Adrenal gland (tissue), 12 donors: Measurements from ENCODE around the gene VPS9D1. TPM values are rescaled to one million over a fixed set of nuclear protein-coding genes. Genes with fewer than 3 reads are reported as not detected.
A peak's percentile ranks its signal among the peaks of the same experiment; 100 is the strongest.

Experiments used
- DNase-seq, 7 donors: peaks; one replicate each; pipeline ENCODE4 v3.0.0-alpha.2; 2019 to 2020
- H3K27ac ChIP-seq, 5 donors: fragments of 200-600 bp; sonication (generic) in 4 of 5; 1 replicate in 3 of 5; 2 replicates in 2 of 5; pipeline versions ENCODE4 v1.5.1 to v1.8.0; 2016 to 2020; ENCODE audit warnings: mild to moderate bottlenecking in 1 of 5
- H3K27me3 ChIP-seq: fragments of 200-600 bp; 2 replicates; pipeline ENCODE4 v1.8.0; 2021
- H3K36me3 ChIP-seq, 2 donors: fragments of 200-600 bp; replicated peaks in 1 of 2; 1 replicate in 1 of 2; 2 replicates in 1 of 2; pipeline versions ENCODE4 v1.5.1 to v1.8.0; 2018 to 2022
- H3K4me1 ChIP-seq, 2 donors: fragments of 200-600 bp; replicated peaks in 1 of 2; 1 replicate in 1 of 2; 2 replicates in 1 of 2; pipeline versions ENCODE4 v1.5.1 to v1.8.0; 2018 to 2021
- H3K4me3 ChIP-seq, 4 donors: fragments of 200-600 bp; sonication (generic) in 3 of 4; one replicate each; pipeline ENCODE4 v1.5.1; 2016 to 2018
- H3K9me3 ChIP-seq, 3 donors: fragments of 200-600 bp; sonication (generic) in 1 of 3; replicated peaks in 1 of 3; 1 replicate in 2 of 3; 2 replicates in 1 of 3; pipeline versions ENCODE4 v1.5.1 to v1.8.0; 2016 to 2021
- POLR2A ChIP-seq, 2 donors: fragments of 450-650 bp; IDR thresholded peaks; one replicate each; pipeline ENCODE4 v1.6.1; 2017; ENCODE audit warnings: antibody characterized with exemption in 2 of 2, mild to moderate bottlenecking in 2 of 2, moderate library complexity in 1 of 2
- WGBS, 4 donors: extraction: QIAGEN DNeasy Blood & Tissue Kit in 2 of 4; methylation state at CpG; one replicate each; pipeline versions ENCODE4 v1.1.5 to v1.1.7; 2013 to 2017; 5-methylcytosine and 5-hydroxymethylcytosine counted together
- intact Hi-C, 2 donors: fragments of 100-400 bp; cut with DNase I; formaldehyde crosslinking; loops; one replicate each; pipeline versions ENCODE4 v1.14.1 to v1.15.0; 2022 to 2023
- polyA plus RNA-seq, 3 donors: library from polyadenylated mRNA; stranded (reverse); fragments of 200-250 nt in 2 of 3; fragments of 350-450 nt in 1 of 3; fragmentation: Illumina TruSeq in 1 of 3; extraction: RNeasy Lipid Tissue Mini Kit (QIAGEN cat#74804) in 1 of 3; gene quantifications; one replicate each; pipeline ENCODE4 v1.2.3, GENCODE V29; 2013 to 2014
- total RNA-seq, 9 donors: library from RNA; depleted of rRNA in 4 of 9; stranded (reverse); fragments of >200 nt in 4 of 9; fragments of 120-200 nt in 1 of 9; fragmentation: NEBNext Ultra II Directional in 1 of 9; extraction: Animal tissue kit (Norgen Biotek cat#: 25700) in 1 of 9; gene quantifications; one replicate each; pipeline versions ENCODE4 v1.1.0 to v1.2.4, GENCODE V29; 2013 to 2023
- TF ChIP-seq, protein P1 (sequence below), 6 experiments: fragments of 450-650 bp in 4 of 6; fragments of 200-600 bp in 2 of 6; sonication (generic) in 1 of 6; IDR thresholded peaks; 1 replicate in 5 of 6; 2 replicates in 1 of 6; pipeline versions ENCODE4 v1.5.1 to v1.8.0; 2016 to 2021; ENCODE audit warnings: antibody characterized with exemption in 6 of 6, mild to moderate bottlenecking in 2 of 6, moderate library complexity in 1 of 6
- donor health status: healthy with polysubstance abuse.
- donor health status: Bipolar disorder and iron deficiency.
- donor health status: DM: yes; HTN: yes; CAD: no.
- donor health status: DM: no; HTN: no; CAD: no.
- donor health status: DM: no; HTN: no; CAD: no.
- donor health status: DM: yes; HTN: yes; CAD: no.

VPS9D1 gene
- total and polyA plus RNA-seq, 12 donors, result 3.9 to 102 (median 23.2) TPM

DNA sequence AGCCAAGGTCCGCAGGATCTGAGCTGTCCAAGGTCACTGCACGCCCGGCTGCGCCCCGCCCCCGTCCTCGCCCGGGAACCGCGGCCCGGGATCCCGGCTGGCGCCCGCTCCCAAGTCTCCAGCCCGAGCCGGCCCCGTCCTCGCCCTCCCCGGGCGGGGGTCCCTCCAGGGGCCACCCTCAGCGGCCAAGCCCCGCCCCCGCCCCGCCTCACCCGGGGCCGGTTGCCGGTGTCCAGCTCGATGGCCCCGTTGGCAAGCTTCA lies 216 bp downstream of the VPS9D1 start:
- H3K9me3 ChIP-seq, result no peaks in the 10 kb centered on the region
- H3K27ac ChIP-seq, result peak overlapping the region; percentile 92 to 99 (median 96)
- H3K4me1 ChIP-seq, result peaks cover 26 to 46% of the 10 kb centered on the region in 2 donors
- peak in 6 of 7 donors; percentile 75 to 85 (median 80) for DNase-seq
- intact Hi-C loops, result no loop called here
- peak overlapping the region; percentile 47 to 100 (median 86) for H3K4me3 ChIP-seq
- 0 to 6% (median 1%) methylated on average over 6 to 29 of the region's 29 CpGs for WGBS, 4 donors
- TF ChIP-seq POLR2A (IDR thresholded peaks at IDR 0.05), result peak in 1 of 2 donors; percentile 5
- TF ChIP-seq, protein P1, sequence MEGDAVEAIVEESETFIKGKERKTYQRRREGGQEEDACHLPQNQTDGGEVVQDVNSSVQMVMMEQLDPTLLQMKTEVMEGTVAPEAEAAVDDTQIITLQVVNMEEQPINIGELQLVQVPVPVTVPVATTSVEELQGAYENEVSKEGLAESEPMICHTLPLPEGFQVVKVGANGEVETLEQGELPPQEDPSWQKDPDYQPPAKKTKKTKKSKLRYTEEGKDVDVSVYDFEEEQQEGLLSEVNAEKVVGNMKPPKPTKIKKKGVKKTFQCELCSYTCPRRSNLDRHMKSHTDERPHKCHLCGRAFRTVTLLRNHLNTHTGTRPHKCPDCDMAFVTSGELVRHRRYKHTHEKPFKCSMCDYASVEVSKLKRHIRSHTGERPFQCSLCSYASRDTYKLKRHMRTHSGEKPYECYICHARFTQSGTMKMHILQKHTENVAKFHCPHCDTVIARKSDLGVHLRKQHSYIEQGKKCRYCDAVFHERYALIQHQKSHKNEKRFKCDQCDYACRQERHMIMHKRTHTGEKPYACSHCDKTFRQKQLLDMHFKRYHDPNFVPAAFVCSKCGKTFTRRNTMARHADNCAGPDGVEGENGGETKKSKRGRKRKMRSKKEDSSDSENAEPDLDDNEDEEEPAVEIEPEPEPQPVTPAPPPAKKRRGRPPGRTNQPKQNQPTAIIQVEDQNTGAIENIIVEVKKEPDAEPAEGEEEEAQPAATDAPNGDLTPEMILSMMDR (IDR thresholded peaks at IDR 0.05), result no peak
- H3K36me3 ChIP-seq, result peaks cover 0 to 22% of the 10 kb centered on the region in 2 donors
- no peaks in the 10 kb centered on the region for H3K27me3 ChIP-seq

DNA sequence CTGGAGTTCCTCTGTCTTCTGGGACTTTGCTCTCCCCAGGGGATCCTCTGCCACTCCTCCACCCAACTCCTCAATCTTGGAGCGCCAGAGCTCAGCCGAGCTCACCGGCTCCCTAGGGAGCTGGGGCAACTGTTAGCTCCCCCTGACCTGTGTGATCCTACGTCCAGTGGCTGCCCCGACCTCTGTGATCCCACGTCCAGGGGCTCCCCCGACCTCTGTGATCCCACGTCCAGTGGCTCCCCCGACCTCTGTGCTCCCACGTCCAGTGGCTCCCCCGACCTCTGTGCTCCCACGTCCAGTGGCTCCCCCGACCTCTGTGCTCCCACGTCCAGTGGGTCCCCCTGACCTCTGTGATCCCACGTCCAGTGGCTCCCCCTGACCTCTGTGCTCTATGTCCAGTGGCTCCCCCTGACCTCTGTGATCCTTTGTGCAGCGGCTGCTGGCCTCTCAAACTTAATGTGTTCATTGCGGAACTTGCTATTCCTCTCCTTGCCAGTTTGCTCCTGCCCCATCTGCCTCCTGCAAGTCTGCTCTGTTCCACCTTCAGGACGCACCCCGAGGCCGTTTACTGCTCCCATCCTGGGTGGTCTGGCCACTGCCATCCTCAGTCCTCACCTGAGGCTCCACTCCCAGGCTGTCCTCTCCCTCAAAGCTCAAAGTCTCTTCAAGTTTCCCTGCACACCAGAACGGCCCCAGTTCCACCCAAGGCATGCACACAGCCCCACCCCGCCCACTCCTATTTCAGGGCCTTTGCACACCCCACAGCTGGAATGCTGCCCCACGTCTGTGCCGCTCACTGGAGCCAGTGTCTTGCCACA lies 2.8 kb downstream of the VPS9D1 start:
- TF ChIP-seq, protein P1 (IDR thresholded peaks at IDR 0.05), result no peak
- TF ChIP-seq POLR2A (IDR thresholded peaks at IDR 0.05), result no peak
- Histone ChIP-seq H3K36me3 (peaks cover 0 to 2% of the 10 kb centered on the region in 2 donors), H3K4me1 (peaks cover 21 to 27% of the 10 kb centered on the region in 2 donors), H3K27ac (no peak overlapping the region), H3K4me3 (no peak overlapping the region), H3K9me3 (no peaks in the 10 kb centered on the region), H3K27me3 (no peaks in the 10 kb centered on the region)
- DNase-seq, result no peak
- intact Hi-C loops, result no loop called here
- 80 to 88% (median 84%) methylated on average over 18 to 24 of the region's 24 CpGs for whole genome bisulfite sequencing, 4 donors

DNA sequence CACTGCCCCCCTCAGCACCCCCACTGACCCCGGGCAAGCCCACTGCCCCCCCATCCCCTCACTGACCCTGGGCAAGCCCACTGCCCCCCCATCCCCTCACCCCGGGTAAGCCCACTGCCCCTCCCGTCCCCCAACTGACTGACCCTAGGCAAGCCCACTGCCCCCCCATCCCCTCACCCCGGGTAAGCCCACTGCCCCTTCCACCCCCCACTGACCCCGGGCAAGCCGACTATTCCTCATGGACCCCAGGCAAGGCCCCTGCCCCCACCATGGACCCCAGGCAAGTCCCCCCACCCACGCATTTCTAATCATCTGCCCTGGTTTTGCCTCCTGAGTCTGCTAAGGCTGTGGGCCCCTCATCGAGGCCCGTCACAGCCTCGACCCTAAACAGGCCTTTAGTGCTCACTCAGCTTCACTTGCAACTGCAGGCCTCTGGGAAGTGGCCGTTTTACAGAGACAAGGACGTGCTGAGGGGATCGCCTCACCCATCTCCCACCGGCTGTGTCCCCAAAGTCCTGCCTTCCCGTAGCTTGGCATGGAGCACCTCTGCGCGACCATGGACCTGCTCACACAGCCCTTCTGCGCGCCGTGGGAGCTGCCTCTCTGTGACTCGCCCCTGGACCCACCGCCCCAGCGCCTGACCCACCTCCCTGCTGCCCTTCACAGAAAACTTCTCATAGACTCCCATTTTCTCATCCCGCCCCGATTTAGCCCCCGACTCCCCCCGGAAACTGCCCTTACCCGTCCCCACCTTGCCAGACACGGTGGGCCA lies 3.6 kb downstream of the VPS9D1 start:
- WGBS, 4 donors, result 84 to 90% (median 85%) methylated on average over 16 to 29 of the region's 29 CpGs
- Histone ChIP-seq H3K36me3 (no peaks in the 10 kb centered on the region), H3K4me1 (peaks cover 16 to 22% of the 10 kb centered on the region in 2 donors), H3K27me3 (no peaks in the 10 kb centered on the region), H3K9me3 (no peaks in the 10 kb centered on the region), H3K4me3 (no peak overlapping the region), H3K27ac (no peak overlapping the region)
- no peak for DNase-seq
- TF ChIP-seq POLR2A (IDR thresholded peaks at IDR 0.05), result no peak
- TF ChIP-seq, protein P1 (IDR thresholded peaks at IDR 0.05), result no peak
- intact Hi-C loops, result no loop called here

DNA sequence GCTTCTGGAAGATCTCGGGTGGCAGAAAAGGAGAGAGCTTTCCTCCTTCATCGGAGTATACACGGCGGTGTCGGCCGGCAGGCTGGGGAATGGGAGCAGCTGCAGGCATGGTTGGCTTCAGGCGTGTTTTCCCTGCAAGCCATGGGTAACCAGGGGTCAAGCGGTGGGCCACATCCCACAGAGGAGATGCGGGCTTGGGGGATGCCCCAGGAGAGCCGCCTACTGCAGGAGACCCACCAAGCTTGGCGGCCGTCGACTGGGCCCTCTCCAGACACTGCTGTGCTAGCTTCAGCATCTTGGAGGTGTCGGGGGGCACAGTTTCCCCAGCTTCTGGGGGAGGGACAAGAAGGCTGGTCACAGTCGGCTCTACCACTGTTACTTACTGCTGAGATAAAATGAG lies 4.2 kb downstream of the VPS9D1 start:
- H3K36me3 ChIP-seq, result no peaks in the 10 kb centered on the region
- no peak for TF ChIP-seq POLR2A (IDR thresholded peaks at IDR 0.05)
- TF ChIP-seq, protein P1 (IDR thresholded peaks at IDR 0.05), result no peak
- no peaks in the 10 kb centered on the region for H3K9me3 ChIP-seq
- no peak overlapping the region for H3K4me3 ChIP-seq
- no peaks in the 10 kb centered on the region for H3K27me3 ChIP-seq
- intact Hi-C loops, result no loop called here
- H3K27ac ChIP-seq, result no peak overlapping the region
- no peak for DNase-seq
- H3K4me1 ChIP-seq, result peaks cover 21 to 28% of the 10 kb centered on the region in 2 donors
- WGBS, 4 donors, result 84 to 92% (median 88%) methylated on average over 9 to 15 of the region's 15 CpGs
